HepG2 (cell line): ENCODE measurements around the gene UBE3B. TPM values are rescaled to one million over a fixed set of nuclear protein-coding genes. Genes with fewer than 3 reads are reported as not detected.

ENCODE experiments used
- ARHGAP35 ChIP-seq: sonication (generic); formaldehyde crosslinking; IDR thresholded peaks from 2 replicates; pipeline ENCODE4 v1.9.0; 2022; ENCODE audit warnings: mild to moderate bottlenecking, inconsistent platforms, moderate library complexity, missing genetic modification reagents, borderline replicate concordance
- GATA4 ChIP-seq: sonication (generic); IDR thresholded peaks from 2 replicates; pipeline ENCODE4 v1.6.1; 2016; ENCODE audit warnings: antibody characterized with exemption, low read depth, borderline replicate concordance
- JDP2 ChIP-seq: sonication (generic); formaldehyde crosslinking; IDR thresholded peaks from 2 replicates; pipeline ENCODE4 v1.8.1; 2022; ENCODE audit warnings: missing genetic modification reagents, borderline replicate concordance
- NFRKB ChIP-seq: fragments of 450-650 bp; IDR thresholded peaks from 2 replicates; pipeline ENCODE4 v1.6.1; 2017
- NR2C2 ChIP-seq: sonication (generic); formaldehyde crosslinking; IDR thresholded peaks from 2 replicates; pipeline ENCODE4 v1.4.0; 2020; ENCODE audit warnings: missing genetic modification reagents, mild to moderate bottlenecking, moderate library complexity, borderline replicate concordance
- REL ChIP-seq: sonication (generic); formaldehyde crosslinking; conservative IDR thresholded peaks from 2 replicates; pipeline ENCODE4 v1.8.0; 2022; ENCODE audit warnings: mild to moderate bottlenecking, missing genetic modification reagents, moderate library complexity
- RFXAP ChIP-seq: sonication (generic); formaldehyde crosslinking; IDR thresholded peaks from 2 replicates; pipeline ENCODE4 v1.4.0; 2020; ENCODE audit warnings: missing genetic modification reagents, borderline replicate concordance
- SAFB2 ChIP-seq: sonication (generic); formaldehyde crosslinking; IDR thresholded peaks from 2 replicates; pipeline ENCODE4 v1.5.1; 2020; ENCODE audit warnings: missing genetic modification reagents, low read depth, mild to moderate bottlenecking, borderline replicate concordance
- SOX6 ChIP-seq, 2 experiments: fragments of 450-650 bp in 1 of 2; sonication (generic) in 1 of 2; formaldehyde crosslinking in 1 of 2; IDR thresholded peaks; 2 replicates each; pipeline versions ENCODE4 v1.4.0 to v1.6.1; 2017 to 2020; ENCODE audit warnings: antibody characterized with exemption in 1 of 2, mild to moderate bottlenecking in 1 of 2, missing genetic modification reagents in 1 of 2
- U2AF1 ChIP-seq: fragments of 200-400 bp; formaldehyde crosslinking; optimal IDR thresholded peaks from 2 replicates; pipeline ENCODE3; 2017; ENCODE audit warnings: mild to moderate bottlenecking, low read depth, low read length
- ZC3H4 ChIP-seq: sonication (generic); formaldehyde crosslinking; IDR thresholded peaks from 2 replicates; pipeline ENCODE4 v1.4.0; 2020; ENCODE audit warnings: missing genetic modification reagents, borderline replicate concordance
- ZKSCAN8 ChIP-seq: IDR thresholded peaks from 2 replicates; pipeline ENCODE4 v1.6.1; 2016; ENCODE audit warnings: borderline replicate concordance, missing genetic modification reagents, missing compliant biosample characterization
- ZNF136 ChIP-seq: sonication (generic); formaldehyde crosslinking; IDR thresholded peaks from 2 replicates; pipeline ENCODE4 v1.8.1; 2022; ENCODE audit warnings: low read depth, mild to moderate bottlenecking, moderate library complexity, missing genetic modification reagents
- ZNF20 ChIP-seq: sonication (generic); formaldehyde crosslinking; IDR thresholded peaks from 2 replicates; pipeline ENCODE4 v1.4.0; 2020; ENCODE audit warnings: mild to moderate bottlenecking, moderate library complexity, missing genetic modification reagents
- ZNF230 ChIP-seq: sonication (generic); formaldehyde crosslinking; IDR thresholded peaks from 2 replicates; pipeline ENCODE4 v1.4.0; 2020; ENCODE audit warnings: mild to moderate bottlenecking, missing genetic modification reagents
- ZNF333 ChIP-seq: sonication (generic); formaldehyde crosslinking; IDR thresholded peaks from 2 replicates; pipeline ENCODE4 v1.4.0; 2020; ENCODE audit warnings: mild to moderate bottlenecking, missing genetic modification reagents, borderline replicate concordance
- ZNF34 ChIP-seq: sonication (generic); formaldehyde crosslinking; IDR thresholded peaks from 2 replicates; pipeline ENCODE4 v1.4.0; 2020; ENCODE audit warnings: mild to moderate bottlenecking, missing genetic modification reagents, borderline replicate concordance
- ZNF530 ChIP-seq: sonication (generic); formaldehyde crosslinking; IDR thresholded peaks from 2 replicates; pipeline ENCODE4 v1.5.0; 2020; ENCODE audit warnings: low read depth, mild to moderate bottlenecking, missing genetic modification reagents
- ZNF547 ChIP-seq: sonication (generic); formaldehyde crosslinking; IDR thresholded peaks from 2 replicates; pipeline ENCODE4 v1.5.1; 2020; ENCODE audit warnings: mild to moderate bottlenecking, missing genetic modification reagents
- ZNF768 ChIP-seq: sonication (generic); formaldehyde crosslinking; IDR thresholded peaks from 2 replicates; pipeline ENCODE4 v1.4.0; 2020; ENCODE audit warnings: missing genetic modification reagents
- ZNF781 ChIP-seq: sonication (generic); formaldehyde crosslinking; IDR thresholded peaks from 2 replicates; pipeline ENCODE4 v1.5.1; 2020; ENCODE audit warnings: borderline replicate concordance, mild to moderate bottlenecking, missing genetic modification reagents; ENCODE audit errors: not compliant biosample characterization
- ZNF839 ChIP-seq: sonication (generic); formaldehyde crosslinking; IDR thresholded peaks from 2 replicates; pipeline ENCODE4 v1.4.0; 2020; ENCODE audit warnings: missing genetic modification reagents, mild to moderate bottlenecking, borderline replicate concordance
- ZNF891 ChIP-seq: sonication (generic); formaldehyde crosslinking; IDR thresholded peaks from 2 replicates; pipeline ENCODE4 v1.5.0; 2020; ENCODE audit warnings: mild to moderate bottlenecking, missing genetic modification reagents
- polyA plus RNA-seq, 8 experiments: library from polyadenylated mRNA; depleted of rRNA in 3 of 8; stranded (reverse) in 7 of 8; unstranded in 1 of 8; fragments of >200 nt; fragmentation: Illumina TruSeq in 4 of 8; extraction: Trizol in 4 of 8; gene quantifications; 2 replicates each; pipeline versions ENCODE4 v1.2.1 to v1.2.3, GENCODE V29; 2011 to 2016; ENCODE audit warnings: low read depth in 4 of 8, missing spikeins in 1 of 8, mixed read lengths in 1 of 8; ENCODE audit not compliant: insufficient read depth in 1 of 8
- total RNA-seq, 5 experiments: library from RNA; depleted of rRNA; stranded (reverse); fragments of >200 nt; fragmentation: Illumina TruSeq; extraction: Trizol; gene quantifications; 2 replicates each; pipeline ENCODE4 v1.2.3, GENCODE V29; 2016; ENCODE audit warnings: low read depth in 1 of 5
- TF ChIP-seq, protein P1 (sequence below): sonication (generic); formaldehyde crosslinking; IDR thresholded peaks from 2 replicates; pipeline ENCODE4 v1.5.1; 2020; ENCODE audit warnings: mild to moderate bottlenecking, missing genetic modification reagents, borderline replicate concordance

Gene UBE3B
- total and polyA plus RNA-seq, 2 of the 13 experiments (the other 11 are each of a cell fraction or from before 2014, with no cell fraction given), result 22.7 to 25.3 TPM

DNA sequence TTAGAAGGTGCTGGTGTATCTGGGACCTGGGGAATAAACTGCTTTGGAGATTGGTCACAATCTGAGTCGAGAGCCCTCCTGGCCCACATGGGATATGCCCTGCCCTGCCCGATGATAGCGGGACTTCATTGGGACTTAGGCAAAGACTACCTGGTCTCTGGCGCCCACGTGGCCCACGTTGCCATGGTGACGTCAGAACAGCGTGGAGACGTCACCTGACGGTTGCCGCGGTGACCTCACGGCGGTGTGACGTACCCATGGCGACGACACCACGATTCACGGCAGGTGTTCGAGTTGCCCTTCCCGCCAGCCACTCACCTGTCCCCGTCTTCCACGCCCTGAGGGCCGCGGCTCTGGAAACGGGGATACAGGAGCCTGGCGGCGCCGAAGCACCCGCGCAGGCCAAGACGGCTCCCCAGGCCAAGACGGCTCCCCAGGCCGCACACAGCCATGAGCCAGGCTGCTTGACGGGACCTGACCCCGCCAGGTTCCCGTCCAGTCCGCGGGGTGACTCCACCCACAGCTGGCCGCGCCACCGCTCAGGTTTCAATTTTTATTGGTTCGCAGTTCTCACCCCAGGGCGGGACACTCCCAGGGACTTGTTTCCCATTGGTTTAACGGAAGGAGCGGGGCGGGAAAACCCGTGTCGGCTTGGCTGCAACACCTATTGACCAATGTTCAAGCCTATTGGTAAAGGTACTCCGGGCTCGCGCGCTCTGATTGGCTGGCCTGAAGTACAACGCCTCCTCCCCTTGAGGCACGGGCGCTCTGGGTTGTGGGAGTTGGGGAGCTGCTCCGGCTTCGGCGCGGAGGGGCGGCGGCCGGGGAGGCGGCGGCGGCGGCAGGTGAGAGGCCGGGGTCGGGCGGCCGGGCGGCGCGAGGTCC, 95.8 kb downstream of the UBE3B start, which contains the start of the genes MMAB and MVK (continued):
- TF ChIP-seq ZNF768, result peak; percentile 63
- no peak; the same call in none of the 2 replicates for TF ChIP-seq ZNF230 (CRISPR knock-in tag)
- no peak; the same call in 1 of the 2 replicates for TF ChIP-seq ZC3H4 (CRISPR knock-in tag)
- TF ChIP-seq, protein P1, sequence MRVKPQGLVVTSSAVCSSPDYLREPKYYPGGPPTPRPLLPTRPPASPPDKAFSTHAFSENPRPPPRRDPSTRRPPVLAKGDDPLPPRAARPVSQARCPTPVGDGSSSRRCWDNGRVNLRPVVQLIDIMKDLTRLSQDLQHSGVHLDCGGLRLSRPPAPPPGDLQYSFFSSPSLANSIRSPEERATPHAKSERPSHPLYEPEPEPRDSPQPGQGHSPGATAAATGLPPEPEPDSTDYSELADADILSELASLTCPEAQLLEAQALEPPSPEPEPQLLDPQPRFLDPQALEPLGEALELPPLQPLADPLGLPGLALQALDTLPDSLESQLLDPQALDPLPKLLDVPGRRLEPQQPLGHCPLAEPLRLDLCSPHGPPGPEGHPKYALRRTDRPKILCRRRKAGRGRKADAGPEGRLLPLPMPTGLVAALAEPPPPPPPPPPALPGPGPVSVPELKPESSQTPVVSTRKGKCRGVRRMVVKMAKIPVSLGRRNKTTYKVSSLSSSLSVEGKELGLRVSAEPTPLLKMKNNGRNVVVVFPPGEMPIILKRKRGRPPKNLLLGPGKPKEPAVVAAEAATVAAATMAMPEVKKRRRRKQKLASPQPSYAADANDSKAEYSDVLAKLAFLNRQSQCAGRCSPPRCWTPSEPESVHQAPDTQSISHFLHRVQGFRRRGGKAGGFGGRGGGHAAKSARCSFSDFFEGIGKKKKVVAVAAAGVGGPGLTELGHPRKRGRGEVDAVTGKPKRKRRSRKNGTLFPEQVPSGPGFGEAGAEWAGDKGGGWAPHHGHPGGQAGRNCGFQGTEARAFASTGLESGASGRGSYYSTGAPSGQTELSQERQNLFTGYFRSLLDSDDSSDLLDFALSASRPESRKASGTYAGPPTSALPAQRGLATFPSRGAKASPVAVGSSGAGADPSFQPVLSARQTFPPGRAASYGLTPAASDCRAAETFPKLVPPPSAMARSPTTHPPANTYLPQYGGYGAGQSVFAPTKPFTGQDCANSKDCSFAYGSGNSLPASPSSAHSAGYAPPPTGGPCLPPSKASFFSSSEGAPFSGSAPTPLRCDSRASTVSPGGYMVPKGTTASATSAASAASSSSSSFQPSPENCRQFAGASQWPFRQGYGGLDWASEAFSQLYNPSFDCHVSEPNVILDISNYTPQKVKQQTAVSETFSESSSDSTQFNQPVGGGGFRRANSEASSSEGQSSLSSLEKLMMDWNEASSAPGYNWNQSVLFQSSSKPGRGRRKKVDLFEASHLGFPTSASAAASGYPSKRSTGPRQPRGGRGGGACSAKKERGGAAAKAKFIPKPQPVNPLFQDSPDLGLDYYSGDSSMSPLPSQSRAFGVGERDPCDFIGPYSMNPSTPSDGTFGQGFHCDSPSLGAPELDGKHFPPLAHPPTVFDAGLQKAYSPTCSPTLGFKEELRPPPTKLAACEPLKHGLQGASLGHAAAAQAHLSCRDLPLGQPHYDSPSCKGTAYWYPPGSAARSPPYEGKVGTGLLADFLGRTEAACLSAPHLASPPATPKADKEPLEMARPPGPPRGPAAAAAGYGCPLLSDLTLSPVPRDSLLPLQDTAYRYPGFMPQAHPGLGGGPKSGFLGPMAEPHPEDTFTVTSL (CRISPR knock-in tag), result no peak
- no peak for TF ChIP-seq NFRKB
- TF ChIP-seq JDP2 (CRISPR knock-in tag), result no peak
- no peak; the same call in 1 of the 2 replicates for TF ChIP-seq ZNF34 (CRISPR knock-in tag)
- peak; percentile 80; the same call in 1 of the 2 replicates for TF ChIP-seq RFXAP (CRISPR knock-in tag)
- TF ChIP-seq ZNF530 (CRISPR knock-in tag), result no peak
- no peak for TF ChIP-seq SOX6 (IDR thresholded peaks at IDR 0.05)
- TF ChIP-seq SOX6 (CRISPR knock-in tag; IDR thresholded peaks at IDR 0.05), result peak; percentile 87
- TF ChIP-seq REL (CRISPR knock-in tag), result no peak
- no peak for TF ChIP-seq GATA4
- 0 out of 2 replicates have a peak, but pooled peaks have one; percentile 35 for TF ChIP-seq ZNF136 (CRISPR knock-in tag)
- TF ChIP-seq ZNF781, result peak; percentile 95
- peak; percentile 96; the same call in 1 of the 2 replicates for TF ChIP-seq ZNF839 (CRISPR knock-in tag)
- no peak for TF ChIP-seq U2AF1
- TF ChIP-seq ZNF891, result peak; percentile 93
- peak; percentile 39; the same call in 1 of the 2 replicates for TF ChIP-seq ZKSCAN8 (CRISPR knock-in tag)
- TF ChIP-seq ZNF20 (CRISPR knock-in tag), result 0 out of 2 replicates have a peak, but pooled peaks have one; percentile 5
- TF ChIP-seq ARHGAP35 (CRISPR knock-in tag), result no peak; the same call in 1 of the 2 replicates
- TF ChIP-seq ZNF547, result peak; percentile 85
- TF ChIP-seq NR2C2 (CRISPR knock-in tag), result peak; percentile 87
- peak; percentile 98; the same call in 1 of the 2 replicates for TF ChIP-seq ZNF333 (CRISPR knock-in tag)
- TF ChIP-seq SAFB2, result peak; percentile 55; the same call in 1 of the 2 replicates
